CD4-positive, alpha-beta T cell treated with Interleukin-17A for 4 hours (primary cell): ENCODE measurements around the gene C1QTNF3.

Experiments used
- DNase-seq: peaks from one replicate; pipeline ENCODE4 v3.0.0-alpha.2; 2020; ENCODE audit warnings: mixed read lengths

C1QTNF3 gene

DNA sequence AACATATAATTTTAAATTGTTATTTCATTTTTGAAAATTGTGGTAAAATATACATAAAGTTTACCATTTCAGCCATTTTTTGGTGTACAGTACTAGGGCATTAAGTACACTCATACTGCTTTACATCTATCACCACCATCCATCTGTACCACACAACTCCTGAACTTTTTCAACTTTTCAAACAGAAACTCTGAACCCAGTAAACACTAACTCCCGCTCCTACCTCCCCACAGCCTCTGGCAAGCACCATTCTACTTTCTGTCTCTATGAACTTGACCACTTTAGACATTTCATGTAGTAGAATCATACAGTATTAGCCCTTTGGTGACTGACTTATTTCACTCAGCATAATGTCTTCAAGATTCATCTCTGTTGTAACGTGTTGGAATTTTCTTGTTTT lies 50.1 kb downstream of the C1QTNF3 start:
- no peak for DNase-seq

DNA sequence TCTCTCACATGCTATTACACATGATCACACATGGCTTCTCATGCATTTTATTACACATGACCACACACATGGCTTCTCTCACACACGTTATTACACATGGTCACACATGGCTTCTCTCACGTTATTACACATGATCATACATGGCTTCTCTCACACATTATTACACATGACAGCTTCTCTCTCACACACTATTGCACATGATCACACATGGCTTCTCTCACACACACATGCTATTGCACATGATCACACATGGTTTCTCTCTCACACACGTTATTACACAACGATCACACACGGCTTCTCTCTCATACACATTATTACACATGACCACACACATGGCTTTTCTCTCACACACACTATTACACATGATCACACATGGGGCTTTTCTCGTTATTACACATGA lies 57.6 kb downstream of the C1QTNF3 start:
- no peak for DNase-seq

DNA sequence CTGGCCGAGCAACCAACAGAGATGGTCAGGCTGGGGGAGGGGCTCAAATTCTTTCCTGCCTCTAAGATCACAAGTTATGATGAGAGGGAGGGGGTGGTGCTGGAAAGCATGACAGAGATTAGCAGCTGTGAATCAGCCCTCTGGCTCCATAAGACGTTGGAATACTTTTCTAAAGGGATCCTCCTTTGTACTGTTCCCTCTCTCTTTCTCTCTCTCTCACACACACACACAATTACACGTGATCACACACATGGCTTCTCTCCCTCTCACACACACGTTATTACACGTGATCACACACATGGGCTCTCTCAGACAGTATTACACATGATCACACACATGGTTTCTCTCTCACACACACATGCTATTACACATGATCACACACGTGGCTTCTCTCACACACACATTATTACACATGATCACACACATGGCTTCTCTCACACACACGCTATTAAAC lies 58.3 kb downstream of the C1QTNF3 start, which contains the start of gene SLC45A2:
SLC45A2 (minus strand) TSS at position 23 of the 454 bp plus-strand sequence. CDS start 110 bp downstream, outside the sequence.
- no peak for DNase-seq

DNA sequence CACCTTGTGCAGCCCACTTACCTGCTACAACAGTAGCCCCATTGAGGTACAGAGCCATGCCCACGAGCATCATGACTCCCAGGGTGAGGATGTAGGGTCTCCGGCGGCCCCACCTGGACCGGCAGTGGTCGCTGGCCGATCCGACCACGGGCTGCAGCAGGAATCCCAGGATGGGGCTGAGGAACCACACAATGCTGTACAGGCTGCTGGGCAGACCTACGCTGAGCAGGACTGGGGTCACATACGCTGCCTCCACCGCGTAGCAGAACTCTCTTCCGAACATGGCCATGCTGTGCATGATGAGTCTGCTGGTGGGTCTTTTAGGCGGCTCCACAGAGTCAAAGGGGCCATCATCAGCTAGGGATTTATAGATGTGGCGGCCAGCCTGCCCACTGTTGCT lies 58.8 kb downstream of the C1QTNF3 start:
- no peak for DNase-seq

DNA sequence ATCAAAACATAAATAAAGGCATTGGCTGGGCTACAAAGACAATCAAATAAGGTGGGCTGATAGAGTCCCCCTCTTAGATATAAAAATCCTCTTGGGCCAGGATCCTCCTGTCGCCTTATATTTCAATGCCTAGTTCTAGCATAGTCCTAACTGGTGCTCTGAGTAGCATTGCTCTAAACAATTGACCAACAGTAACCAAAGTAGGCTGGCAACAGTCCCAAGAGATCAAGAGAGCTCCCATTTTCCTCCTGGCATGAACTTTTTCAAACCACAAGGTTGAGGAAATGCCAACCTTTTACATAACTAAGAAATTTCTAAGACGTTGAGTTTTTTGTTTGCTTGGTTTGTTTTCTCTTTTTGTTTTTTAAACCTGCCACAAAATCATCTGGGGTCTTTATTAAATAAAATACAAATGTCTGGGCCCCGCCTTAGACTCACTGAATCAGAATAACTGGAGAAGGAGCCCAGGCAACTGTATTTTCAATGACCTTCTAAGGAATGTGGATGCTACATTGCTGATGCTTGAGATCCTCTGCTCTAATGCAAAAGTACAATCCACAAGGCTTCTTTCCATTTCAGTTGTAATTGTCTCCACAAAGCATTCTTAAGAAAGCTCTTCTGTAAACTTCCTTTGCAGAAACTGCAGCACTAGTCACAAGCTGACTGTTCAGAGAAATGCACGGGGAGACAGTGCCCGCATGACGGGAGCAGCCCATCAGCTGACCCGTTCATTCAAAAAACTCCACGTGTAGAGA lies 61.4 kb downstream of the C1QTNF3 start:
- DNase-seq, result no peak

DNA sequence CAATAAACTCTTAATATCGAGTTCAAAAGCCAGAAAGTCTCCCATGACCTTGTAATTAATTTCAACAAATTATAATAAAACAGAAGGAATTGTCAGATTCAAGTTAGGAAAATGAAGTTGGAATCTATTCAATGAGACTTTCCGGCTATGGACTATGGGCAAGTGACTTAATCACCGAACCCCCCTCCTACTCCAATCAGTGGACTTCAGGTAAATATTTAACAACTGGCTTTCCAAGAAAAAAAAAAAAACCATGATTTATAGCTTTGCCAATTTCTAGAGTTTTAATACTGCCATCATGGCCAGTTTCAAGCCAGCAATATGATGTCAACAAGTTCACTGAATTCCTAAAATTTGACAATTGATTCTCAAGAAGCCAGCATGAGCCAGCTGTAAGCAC lies 63.0 kb downstream of the C1QTNF3 start:
- no peak for DNase-seq

DNA sequence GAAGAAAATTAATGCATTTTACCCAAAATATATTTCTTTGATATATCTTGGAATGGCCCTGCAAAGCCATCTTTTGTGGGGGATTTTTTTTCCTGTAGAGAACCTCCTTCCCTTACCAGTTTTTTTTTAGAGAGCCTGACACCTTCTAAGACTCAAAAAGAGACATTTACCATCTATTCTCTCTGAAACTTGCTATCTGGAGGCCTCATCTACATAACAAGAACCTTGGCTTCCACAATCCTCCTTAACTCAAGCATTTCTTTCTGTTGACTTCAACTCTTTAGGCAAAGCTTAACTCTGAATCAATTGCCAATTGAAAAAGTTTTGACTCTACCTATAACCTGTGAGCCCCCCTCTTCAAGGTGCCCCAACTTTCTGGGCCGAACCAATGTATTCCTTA lies 64.7 kb downstream of the C1QTNF3 start:
- no peak for DNase-seq

DNA sequence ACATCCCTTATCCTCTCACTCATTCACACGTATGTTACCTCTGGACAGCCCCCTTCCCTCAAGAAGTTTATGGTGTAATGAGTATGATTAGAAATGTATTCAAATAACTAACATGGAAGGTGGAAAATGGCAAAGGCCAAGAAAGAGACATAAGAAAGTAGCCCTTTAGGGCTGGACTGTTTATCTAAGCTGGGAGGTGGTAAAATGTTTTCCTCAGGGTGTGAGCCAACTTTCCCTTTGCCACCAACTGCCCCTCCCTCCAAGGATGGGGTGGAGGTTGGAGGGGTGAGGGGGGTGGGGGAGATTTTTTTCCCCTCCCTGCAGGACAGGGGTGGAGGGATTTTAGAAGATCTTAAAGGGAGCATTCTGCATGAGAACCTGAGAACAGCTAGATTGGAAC lies 66.7 kb downstream of the C1QTNF3 start:
- DNase-seq, result no peak

DNA sequence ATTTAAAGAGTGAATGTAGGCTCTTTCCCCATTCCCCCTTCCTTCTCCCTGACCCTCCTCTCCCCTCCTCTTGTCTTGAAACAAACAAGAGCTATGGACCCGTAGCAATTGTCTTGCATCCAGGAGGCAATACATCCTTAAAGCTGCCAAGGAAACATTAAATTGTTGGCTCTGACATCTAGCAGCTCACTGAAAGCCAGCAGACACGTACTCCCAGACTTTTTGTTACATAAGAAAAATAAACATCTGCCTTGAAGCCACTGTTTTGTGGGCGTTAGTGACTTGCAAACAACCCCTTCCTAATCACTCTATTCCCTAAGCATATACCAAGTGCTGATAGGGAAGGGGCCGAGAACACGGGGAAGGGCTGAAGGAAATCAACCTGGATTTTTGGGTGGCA lies 67.2 kb downstream of the C1QTNF3 start:
- DNase-seq, result no peak

DNA sequence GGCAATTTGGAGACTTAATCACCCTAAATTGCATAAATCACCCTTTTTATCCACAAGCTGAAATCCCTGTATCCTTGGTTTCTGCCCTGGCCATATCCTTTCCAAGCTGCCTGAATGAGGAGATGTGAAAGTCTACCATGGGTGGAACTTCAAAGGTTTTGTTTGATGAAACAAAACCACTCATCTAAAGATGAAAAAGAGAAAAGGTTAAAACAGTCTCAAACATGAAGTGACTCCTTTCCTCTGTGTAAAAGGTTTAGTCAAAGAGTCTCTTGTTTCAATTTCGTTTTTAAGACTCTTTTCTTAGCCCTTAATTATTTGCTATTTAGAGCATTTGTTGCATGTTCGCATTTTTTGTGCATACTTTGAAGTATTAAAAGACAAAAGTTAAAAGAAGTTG lies 69.7 kb downstream of the C1QTNF3 start:
- DNase-seq, result no peak

DNA sequence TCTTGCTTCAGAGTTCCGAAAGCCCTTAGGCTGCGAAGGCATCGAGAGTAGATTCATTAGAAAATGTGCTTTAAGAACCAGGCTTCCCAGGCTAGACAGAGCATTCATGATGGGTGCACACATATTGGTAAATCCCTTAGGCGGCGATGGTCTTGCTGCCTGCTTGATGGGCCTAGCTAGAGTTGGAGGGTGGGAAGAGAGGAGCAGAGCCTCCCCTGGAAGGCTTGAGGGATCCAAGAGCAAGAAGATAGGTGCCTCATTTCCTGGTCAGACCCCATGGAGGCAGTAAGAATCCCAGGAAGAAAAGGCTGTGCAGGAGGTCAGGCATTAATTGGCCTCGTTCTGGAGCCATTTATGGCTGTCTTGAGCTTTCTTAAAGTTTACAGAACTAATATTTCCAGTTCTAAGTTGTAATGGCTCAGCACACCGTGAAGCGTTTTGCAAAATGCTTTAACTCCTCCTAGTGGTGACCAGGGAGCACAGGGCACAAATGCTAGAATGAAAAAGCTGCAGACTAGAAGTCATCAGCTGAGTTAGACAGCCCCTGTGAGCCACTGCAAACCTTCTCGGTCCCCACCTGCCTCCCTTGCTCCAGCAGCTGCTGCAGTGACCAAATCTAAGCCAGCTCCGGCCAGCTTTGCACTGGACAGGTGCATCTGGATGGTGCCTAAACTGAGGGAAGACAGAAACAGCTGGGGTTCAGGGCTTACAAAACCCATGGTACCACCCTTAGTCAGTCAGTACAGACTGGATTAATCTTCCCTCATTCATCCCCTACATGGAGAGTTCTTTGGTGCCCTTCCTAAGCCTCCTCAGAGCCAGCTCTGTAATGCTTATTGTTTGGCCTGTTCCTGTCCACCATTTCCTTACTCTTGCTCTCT lies 73.2 kb downstream of the C1QTNF3 start:
- no peak for DNase-seq

DNA sequence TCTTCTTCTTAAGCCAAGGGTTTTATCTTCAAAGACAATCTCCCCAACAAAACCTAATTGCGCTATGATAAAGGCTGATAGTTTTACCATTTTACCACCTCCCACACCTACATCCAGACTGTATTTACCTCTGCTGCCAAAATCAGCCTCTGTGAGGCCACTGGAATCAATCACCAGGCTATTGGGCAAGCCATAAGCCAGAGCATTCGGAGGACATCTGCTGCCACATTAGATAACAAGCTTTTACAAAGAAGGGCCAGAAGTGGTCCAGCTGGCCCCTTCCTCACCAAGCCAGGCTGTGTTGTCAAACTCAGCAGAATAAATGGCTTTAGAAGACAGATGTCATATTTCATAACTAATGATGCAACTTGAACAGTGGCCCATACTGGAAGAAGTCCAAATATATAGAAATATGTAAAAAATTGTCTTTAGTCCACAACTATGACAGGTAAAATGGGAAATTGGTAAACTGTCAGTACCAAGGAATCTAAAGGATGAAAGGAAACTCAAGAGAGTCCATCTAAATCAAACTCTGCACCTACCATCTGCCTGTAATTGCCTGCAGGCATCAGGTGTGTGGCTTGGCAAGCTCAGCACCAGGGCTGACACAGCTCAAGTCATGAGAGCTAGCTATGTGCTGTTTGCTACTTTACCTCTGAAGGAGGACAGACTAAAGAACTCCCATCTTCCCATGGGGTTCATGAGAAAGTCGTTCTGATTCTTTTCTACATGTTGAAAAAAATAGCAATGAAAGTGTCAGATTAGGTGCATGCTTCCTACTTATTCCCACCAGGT lies 74.6 kb downstream of the C1QTNF3 start:
- no peak for DNase-seq
